HL-60 (cell line): ENCODE data around the gene NRL.

Source experiments
- TF ChIP-seq, protein P1 (sequence below): IDR thresholded peaks from one replicate; pipeline ENCODE4 v1.5.1; 2011; ENCODE audit warnings: low read length, control low read depth, inconsistent platforms; ENCODE audit not compliant: insufficient read depth
- TF ChIP-seq, protein P2 (sequence below): IDR thresholded peaks from 2 replicates; pipeline ENCODE4 v1.6.1; 2012; ENCODE audit warnings: low read depth; ENCODE audit not compliant: insufficient replicate concordance

DNA sequence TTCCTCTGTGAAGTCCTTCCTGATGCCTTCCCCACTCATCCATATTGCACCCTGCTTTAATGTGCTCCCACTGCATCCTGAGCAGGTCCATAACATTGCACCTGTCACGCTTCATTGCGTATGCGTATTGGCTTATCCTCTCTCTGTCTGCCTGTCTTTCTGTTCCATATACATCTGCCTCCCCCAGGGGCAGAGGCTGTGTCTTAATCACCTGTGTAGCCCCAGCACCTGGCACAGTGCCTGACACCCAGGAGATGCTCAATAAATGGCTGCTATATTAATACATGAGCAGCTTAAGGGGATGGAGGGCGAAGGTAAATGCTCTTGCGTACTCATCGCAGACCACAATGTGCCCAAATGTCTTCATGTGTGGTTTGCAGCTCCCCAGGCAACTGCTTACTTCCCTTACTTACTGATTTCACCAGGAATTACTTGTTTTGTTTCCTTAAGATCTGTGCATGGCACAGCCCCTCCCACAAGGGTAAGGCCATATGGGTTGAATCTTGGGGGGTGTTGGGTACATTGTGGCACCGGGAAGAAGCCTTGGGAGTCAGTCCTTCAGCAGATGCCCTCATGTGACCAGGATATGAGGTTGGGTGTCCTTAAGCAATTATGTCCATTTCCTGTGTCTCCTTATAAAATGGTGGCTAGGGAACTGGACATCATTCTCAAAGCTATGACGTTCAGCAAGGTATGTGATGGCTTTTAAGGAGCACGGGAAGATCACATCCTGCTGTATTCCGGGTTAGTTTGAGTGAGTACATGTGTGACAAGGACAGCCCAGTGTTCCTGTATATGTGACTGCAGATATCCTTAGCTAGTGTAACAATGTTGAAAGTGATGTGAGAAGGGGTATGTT, 44.2 kb downstream of the NRL start:
- TF ChIP-seq, protein P1, sequence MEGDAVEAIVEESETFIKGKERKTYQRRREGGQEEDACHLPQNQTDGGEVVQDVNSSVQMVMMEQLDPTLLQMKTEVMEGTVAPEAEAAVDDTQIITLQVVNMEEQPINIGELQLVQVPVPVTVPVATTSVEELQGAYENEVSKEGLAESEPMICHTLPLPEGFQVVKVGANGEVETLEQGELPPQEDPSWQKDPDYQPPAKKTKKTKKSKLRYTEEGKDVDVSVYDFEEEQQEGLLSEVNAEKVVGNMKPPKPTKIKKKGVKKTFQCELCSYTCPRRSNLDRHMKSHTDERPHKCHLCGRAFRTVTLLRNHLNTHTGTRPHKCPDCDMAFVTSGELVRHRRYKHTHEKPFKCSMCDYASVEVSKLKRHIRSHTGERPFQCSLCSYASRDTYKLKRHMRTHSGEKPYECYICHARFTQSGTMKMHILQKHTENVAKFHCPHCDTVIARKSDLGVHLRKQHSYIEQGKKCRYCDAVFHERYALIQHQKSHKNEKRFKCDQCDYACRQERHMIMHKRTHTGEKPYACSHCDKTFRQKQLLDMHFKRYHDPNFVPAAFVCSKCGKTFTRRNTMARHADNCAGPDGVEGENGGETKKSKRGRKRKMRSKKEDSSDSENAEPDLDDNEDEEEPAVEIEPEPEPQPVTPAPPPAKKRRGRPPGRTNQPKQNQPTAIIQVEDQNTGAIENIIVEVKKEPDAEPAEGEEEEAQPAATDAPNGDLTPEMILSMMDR, result no peak
- TF ChIP-seq, protein P2, sequence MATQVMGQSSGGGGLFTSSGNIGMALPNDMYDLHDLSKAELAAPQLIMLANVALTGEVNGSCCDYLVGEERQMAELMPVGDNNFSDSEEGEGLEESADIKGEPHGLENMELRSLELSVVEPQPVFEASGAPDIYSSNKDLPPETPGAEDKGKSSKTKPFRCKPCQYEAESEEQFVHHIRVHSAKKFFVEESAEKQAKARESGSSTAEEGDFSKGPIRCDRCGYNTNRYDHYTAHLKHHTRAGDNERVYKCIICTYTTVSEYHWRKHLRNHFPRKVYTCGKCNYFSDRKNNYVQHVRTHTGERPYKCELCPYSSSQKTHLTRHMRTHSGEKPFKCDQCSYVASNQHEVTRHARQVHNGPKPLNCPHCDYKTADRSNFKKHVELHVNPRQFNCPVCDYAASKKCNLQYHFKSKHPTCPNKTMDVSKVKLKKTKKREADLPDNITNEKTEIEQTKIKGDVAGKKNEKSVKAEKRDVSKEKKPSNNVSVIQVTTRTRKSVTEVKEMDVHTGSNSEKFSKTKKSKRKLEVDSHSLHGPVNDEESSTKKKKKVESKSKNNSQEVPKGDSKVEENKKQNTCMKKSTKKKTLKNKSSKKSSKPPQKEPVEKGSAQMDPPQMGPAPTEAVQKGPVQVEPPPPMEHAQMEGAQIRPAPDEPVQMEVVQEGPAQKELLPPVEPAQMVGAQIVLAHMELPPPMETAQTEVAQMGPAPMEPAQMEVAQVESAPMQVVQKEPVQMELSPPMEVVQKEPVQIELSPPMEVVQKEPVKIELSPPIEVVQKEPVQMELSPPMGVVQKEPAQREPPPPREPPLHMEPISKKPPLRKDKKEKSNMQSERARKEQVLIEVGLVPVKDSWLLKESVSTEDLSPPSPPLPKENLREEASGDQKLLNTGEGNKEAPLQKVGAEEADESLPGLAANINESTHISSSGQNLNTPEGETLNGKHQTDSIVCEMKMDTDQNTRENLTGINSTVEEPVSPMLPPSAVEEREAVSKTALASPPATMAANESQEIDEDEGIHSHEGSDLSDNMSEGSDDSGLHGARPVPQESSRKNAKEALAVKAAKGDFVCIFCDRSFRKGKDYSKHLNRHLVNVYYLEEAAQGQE, result no peak
